HepG2 (cell line): ENCODE measurements around the gene DUSP2. TPM values are rescaled to one million over a fixed set of nuclear protein-coding genes. Genes with fewer than 3 reads are reported as not detected.

Experiments
- ATAC-seq: fragments of 200-7000 bp; cut with Tn5 transposase; 3 replicates; pipeline ENCODE4 v1.9.1; 2020; ENCODE audit warnings: mild to moderate bottlenecking, moderate library complexity
- BruUV-seq: library from RNA; stranded (reverse); fragments of 400-500 nt; replicated peaks from 2 replicates; lab custom pipeline; 2021; lab: Mats Ljungman, UMichigan
- CTCF ChIA-PET: fragments of 300-600 bp; formaldehyde crosslinking; extraction: SDS; loops from one replicate; lab custom pipeline; 2021; ENCODE audit warnings: low total read pairs, inconsistent platforms, low intra/inter-chr PET ratio; lab: Yijun Ruan, JAX
- POLR2A ChIA-PET: fragments of 350-600 bp; sonication (Branson Sonifier 250); formaldehyde crosslinking; loops from one replicate; lab custom pipeline; 2020; ENCODE audit warnings: antibody characterized with exemption, inconsistent platforms; lab: Yijun Ruan, JAX
- DNase-seq: peaks from one replicate; pipeline ENCODE4 v3.0.0-alpha.2; 2015; ENCODE audit warnings: low spot score
- FAIRE-seq: peaks from 3 replicates; lab custom pipeline; 2011; peaks lifted over from hg19 to GRCh38; lab: Jason Lieb, UNC
- H2AFZ ChIP-seq: one replicate; pipeline ENCODE4 v1.6.1; 2011; ENCODE audit warnings: low read length, inconsistent platforms
- H3K27ac ChIP-seq: fragments of 300-600 bp; 3 replicates; pipeline ENCODE4 v1.8.0; 2011; ENCODE audit warnings: mixed run types, mild to moderate bottlenecking, mixed read lengths, low read length, inconsistent platforms; ENCODE audit not compliant: insufficient read depth; ENCODE audit errors: extremely low read length
- H3K27me3 ChIP-seq, 2 experiments: fragments of 200-600 bp in 1 of 2; 2 replicates in 1 of 2; 3 replicates in 1 of 2; pipeline versions ENCODE4 v1.6.0 to v1.8.0; 2011; ENCODE audit warnings: low read length in 2 of 2, mild to moderate bottlenecking in 2 of 2, moderate library complexity in 2 of 2, inconsistent platforms in 1 of 2; ENCODE audit not compliant: insufficient read depth in 2 of 2, control insufficient read depth in 1 of 2
- H3K36me3 ChIP-seq, 2 experiments: fragments of 200-600 bp in 1 of 2; replicated peaks in 1 of 2; 2 replicates in 1 of 2; 3 replicates in 1 of 2; pipeline versions ENCODE4 v1.5.1 to v1.8.0; 2011; ENCODE audit warnings: low read length in 2 of 2, inconsistent platforms in 1 of 2; ENCODE audit not compliant: insufficient read depth in 2 of 2, control insufficient read depth in 1 of 2
- H3K4me1 ChIP-seq: 2 replicates; pipeline ENCODE4 v1.5.1; 2012; ENCODE audit warnings: low read length, inconsistent platforms; ENCODE audit not compliant: insufficient read depth
- H3K4me2 ChIP-seq: 2 replicates; pipeline ENCODE4 v1.6.0; 2011; ENCODE audit warnings: low read depth, low read length, inconsistent platforms
- H3K4me3 ChIP-seq, 3 experiments: fragments of 200-600 bp in 1 of 3; sonication (generic), shearing (Covaris generic) in 1 of 3; replicated peaks in 1 of 3; 2 replicates each; pipeline ENCODE4 v1.5.1; 2011 to 2016; ENCODE audit warnings: low read length in 3 of 3, inconsistent platforms in 2 of 3, low read depth in 2 of 3, mild to moderate bottlenecking in 2 of 3, control low read depth in 1 of 3, mixed read lengths in 1 of 3; ENCODE audit not compliant: insufficient read depth in 1 of 3
- H3K79me2 ChIP-seq: one replicate; pipeline ENCODE4 v1.6.1; 2011; ENCODE audit warnings: low read length, inconsistent platforms; ENCODE audit not compliant: insufficient read depth
- H3K9ac ChIP-seq: 2 replicates; pipeline ENCODE4 v1.6.0; 2011; ENCODE audit warnings: mild to moderate bottlenecking, low read depth, low read length, inconsistent platforms; ENCODE audit not compliant: insufficient read depth
- H3K9me3 ChIP-seq: 2 replicates; pipeline ENCODE4 v1.5.1; 2012; ENCODE audit warnings: mild to moderate bottlenecking, low read length
- H4K20me1 ChIP-seq: 2 replicates; pipeline ENCODE4 v1.6.0; 2011; ENCODE audit warnings: inconsistent platforms, mild to moderate bottlenecking, low read length, moderate library complexity; ENCODE audit not compliant: insufficient read depth
- BHLHE40 ChIP-seq: IDR thresholded peaks from 2 replicates; pipeline ENCODE4 v1.6.1; 2011; ENCODE audit warnings: low read length, improper control_type of control experiment
- CREB1 ChIP-seq, 2 experiments: fragments of 450-650 bp in 1 of 2; IDR thresholded peaks; 2 replicates each; pipeline ENCODE4 v1.6.1; 2016 to 2017; ENCODE audit warnings: control low read depth in 1 of 2, mild to moderate bottlenecking in 1 of 2, missing compliant biosample characterization in 1 of 2, missing genetic modification characterization in 1 of 2
- FOSL1 ChIP-seq: sonication (generic); formaldehyde crosslinking; IDR thresholded peaks from 2 replicates; pipeline ENCODE4 v1.9.0; 2021; ENCODE audit warnings: missing genetic modification reagents, borderline replicate concordance
- FOSL2 ChIP-seq: sonication (generic); formaldehyde crosslinking; IDR thresholded peaks from 2 replicates; pipeline ENCODE4 v1.4.0; 2020; ENCODE audit warnings: missing genetic modification reagents
- HNRNPLL ChIP-seq: fragments of 200-400 bp; formaldehyde crosslinking; IDR thresholded peaks from 2 replicates; pipeline ENCODE4 v1.6.1; 2017; ENCODE audit warnings: mild to moderate bottlenecking, low read depth, low read length; ENCODE audit not compliant: poor library complexity, severe bottlenecking
- HOXA9 ChIP-seq: sonication (generic); formaldehyde crosslinking; IDR thresholded peaks from 2 replicates; pipeline ENCODE4 v1.8.1; 2022; ENCODE audit warnings: missing genetic modification reagents, mild to moderate bottlenecking, moderate library complexity, borderline replicate concordance
- MTA1 ChIP-seq: sonication (generic); formaldehyde crosslinking; IDR thresholded peaks from 2 replicates; pipeline ENCODE4 v1.4.0; 2020; ENCODE audit warnings: missing genetic modification reagents, mild to moderate bottlenecking, borderline replicate concordance
- SALL2 ChIP-seq: sonication (generic); formaldehyde crosslinking; IDR thresholded peaks from 2 replicates; pipeline ENCODE4 v1.8.1; 2023; ENCODE audit warnings: mild to moderate bottlenecking, missing genetic modification reagents, inconsistent platforms
- SMYD3 ChIP-seq: sonication (generic); formaldehyde crosslinking; IDR thresholded peaks from 2 replicates; pipeline ENCODE4 v1.8.1; 2023; ENCODE audit warnings: mild to moderate bottlenecking, missing genetic modification reagents
- SRSF9 ChIP-seq: fragments of 200-400 bp; formaldehyde crosslinking; IDR thresholded peaks from 2 replicates; pipeline ENCODE4 v1.6.1; 2018; ENCODE audit warnings: borderline replicate concordance, mild to moderate bottlenecking, low read depth, low read length; ENCODE audit not compliant: insufficient read depth, poor library complexity, severe bottlenecking
- SYNCRIP ChIP-seq: fragments of 200-400 bp; formaldehyde crosslinking; IDR thresholded peaks from 2 replicates; pipeline ENCODE4 v1.6.1; 2018; ENCODE audit warnings: mild to moderate bottlenecking, low read depth, low read length; ENCODE audit not compliant: insufficient read depth
- YEATS2 ChIP-seq: sonication (generic); formaldehyde crosslinking; IDR thresholded peaks from 2 replicates; pipeline ENCODE4 v1.4.0; 2020; ENCODE audit warnings: missing genetic modification reagents, borderline replicate concordance
- ZBTB21 ChIP-seq: sonication (generic); formaldehyde crosslinking; IDR thresholded peaks from 2 replicates; pipeline ENCODE4 v1.4.0; 2020; ENCODE audit warnings: missing genetic modification reagents
- ZFP62 ChIP-seq: sonication (generic); formaldehyde crosslinking; IDR thresholded peaks from 2 replicates; pipeline ENCODE4 v1.4.0; 2020; ENCODE audit warnings: missing genetic modification reagents
- ZNF124 ChIP-seq: sonication (generic); formaldehyde crosslinking; IDR thresholded peaks from 2 replicates; pipeline ENCODE4 v1.4.0; 2020; ENCODE audit warnings: missing genetic modification reagents
- ZNF607 ChIP-seq: sonication (generic); formaldehyde crosslinking; IDR thresholded peaks from 2 replicates; pipeline ENCODE4 v1.5.1; 2020; ENCODE audit warnings: missing genetic modification reagents, mild to moderate bottlenecking, borderline replicate concordance
- ZNF780A ChIP-seq: sonication (generic); formaldehyde crosslinking; IDR thresholded peaks from 2 replicates; pipeline ENCODE4 v1.8.0; 2022; ENCODE audit warnings: mild to moderate bottlenecking, missing genetic modification reagents, moderate library complexity
- ZSCAN30 ChIP-seq: sonication (generic); formaldehyde crosslinking; IDR thresholded peaks from 2 replicates; pipeline ENCODE4 v1.5.0; 2020; ENCODE audit warnings: mild to moderate bottlenecking, missing genetic modification reagents
- WGBS: methylation state at CpG from one replicate; pipeline ENCODE4 v1.1.6; 2017; ENCODE audit warnings: low lambda C conversion rate; 5-methylcytosine and 5-hydroxymethylcytosine counted together
- in situ Hi-C: cut with HindIII; loops from 2 replicates; pipeline ENCODE4 v1.10.0; 2017; ENCODE audit warnings: low pct_unique_long_range_greater_than_20kb; ENCODE audit not compliant: extremely low pct_ligation_motif_present
- intact Hi-C: fragments of 100-400 bp; cut with micrococcal nuclease; formaldehyde crosslinking; loops from one replicate; pipeline ENCODE4 v1.10.0; 2022; ENCODE audit not compliant: unreplicated experiment
- polyA plus RNA-seq, 8 experiments: library from polyadenylated mRNA; depleted of rRNA in 3 of 8; stranded (reverse) in 7 of 8; unstranded in 1 of 8; fragments of >200 nt; fragmentation: Illumina TruSeq in 4 of 8; extraction: Trizol in 4 of 8; gene quantifications; 2 replicates each; pipeline versions ENCODE4 v1.2.1 to v1.2.3, GENCODE V29; 2011 to 2016; ENCODE audit warnings: low read depth in 4 of 8, missing spikeins in 1 of 8, mixed read lengths in 1 of 8; ENCODE audit not compliant: insufficient read depth in 1 of 8
- total RNA-seq, 5 experiments: library from RNA; depleted of rRNA; stranded (reverse); fragments of >200 nt; fragmentation: Illumina TruSeq; extraction: Trizol; gene quantifications; 2 replicates each; pipeline ENCODE4 v1.2.3, GENCODE V29; 2016; ENCODE audit warnings: low read depth in 1 of 5
- TF ChIP-seq, protein P1 (sequence below): fragments of 450-650 bp; IDR thresholded peaks from 2 replicates; pipeline ENCODE4 v1.6.1; 2017

The DUSP2 gene
- total and polyA plus RNA-seq, 2 of the 13 experiments (the other 11 are each of a cell fraction or from before 2014, with no cell fraction given): not detected

DNA sequence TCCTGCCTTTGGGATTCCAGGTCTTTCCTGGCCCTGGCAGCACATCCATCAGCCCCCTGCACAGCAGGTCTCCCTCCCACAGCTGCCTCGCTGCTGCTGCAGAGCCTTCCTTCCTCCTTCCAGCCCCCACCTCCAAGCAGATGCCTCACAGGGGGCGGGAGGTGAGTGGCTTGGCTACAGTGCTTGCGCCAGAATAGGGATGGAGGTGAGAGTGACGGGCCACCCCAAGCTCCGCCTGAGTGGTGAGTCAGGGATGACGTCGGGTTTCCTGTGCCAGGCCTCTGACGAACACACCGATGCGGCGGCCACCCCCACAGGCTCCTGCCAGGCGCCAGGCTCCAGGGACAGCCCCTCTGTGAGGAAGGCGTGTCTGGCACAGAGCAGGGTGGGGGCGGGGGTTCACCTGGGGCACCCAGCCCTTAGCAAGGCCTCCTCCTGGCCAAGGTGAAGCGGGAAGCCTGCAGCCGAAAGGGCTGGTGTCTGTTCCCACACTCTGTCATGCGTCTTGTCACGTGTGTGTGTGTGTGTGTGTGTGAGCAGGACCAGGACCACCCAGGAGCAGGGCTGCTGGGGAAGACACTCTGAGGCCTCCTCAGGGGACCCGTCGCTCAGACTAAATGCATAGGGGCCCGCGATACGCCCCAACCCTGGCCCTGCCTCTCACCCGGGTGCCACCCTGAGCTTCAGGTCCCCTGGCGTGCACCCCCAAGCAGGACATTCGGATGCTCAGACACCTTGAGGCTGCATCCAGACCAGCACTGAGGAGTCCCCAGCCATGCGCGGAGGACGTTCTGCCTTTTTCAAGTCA lies 3.4 kb upstream of the DUSP2 start:
- TF ChIP-seq BHLHE40 (0 out of 2 replicates have a peak, but pooled peaks have one; percentile 24), MTA1 (CRISPR knock-in tag) (0 out of 2 replicates have a peak, but pooled peaks have one; percentile 25), YEATS2 (CRISPR knock-in tag) (no peak), SYNCRIP (no peak), HOXA9 (no peak), ZFP62 (no peak), HNRNPLL (peak; percentile 13), SRSF9 (no peak), SMYD3 (no peak), SALL2 (no peak), FOSL1 (CRISPR knock-in tag) (no peak), ZNF607 (CRISPR knock-in tag) (no peak), CREB1 (IDR thresholded peaks at IDR 0.05) (peak; percentile 82), CREB1 (CRISPR knock-in tag; IDR thresholded peaks at IDR 0.05) (no peak), ZNF780A (no peak), FOSL2 (CRISPR knock-in tag) (peak; percentile 70), ZSCAN30 (no peak), ZBTB21 (CRISPR knock-in tag) (peak; percentile 89), ZNF124 (no peak)
- TF ChIP-seq, protein P1, sequence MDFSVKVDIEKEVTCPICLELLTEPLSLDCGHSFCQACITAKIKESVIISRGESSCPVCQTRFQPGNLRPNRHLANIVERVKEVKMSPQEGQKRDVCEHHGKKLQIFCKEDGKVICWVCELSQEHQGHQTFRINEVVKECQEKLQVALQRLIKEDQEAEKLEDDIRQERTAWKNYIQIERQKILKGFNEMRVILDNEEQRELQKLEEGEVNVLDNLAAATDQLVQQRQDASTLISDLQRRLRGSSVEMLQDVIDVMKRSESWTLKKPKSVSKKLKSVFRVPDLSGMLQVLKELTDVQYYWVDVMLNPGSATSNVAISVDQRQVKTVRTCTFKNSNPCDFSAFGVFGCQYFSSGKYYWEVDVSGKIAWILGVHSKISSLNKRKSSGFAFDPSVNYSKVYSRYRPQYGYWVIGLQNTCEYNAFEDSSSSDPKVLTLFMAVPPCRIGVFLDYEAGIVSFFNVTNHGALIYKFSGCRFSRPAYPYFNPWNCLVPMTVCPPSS: no peak
- no peaks in the 10 kb centered on the region for H4K20me1 ChIP-seq
- no peaks in the 10 kb centered on the region for H3K79me2 ChIP-seq
- H3K4me1 ChIP-seq: peaks cover 15% of the 10 kb centered on the region
- intact Hi-C loops (no loop called here), in situ Hi-C loops (loop anchor here (25.0 kb wide), 1 partner anchor 364 kb away; the partner anchor contains the start of gene NEURL3)
- CTCF ChIA-PET: no interaction called here
- FAIRE-seq (no peak), ATAC-seq (no peak), DNase-seq (no peak)
- POLR2A ChIA-PET: no interaction called here
- H2AFZ ChIP-seq: no peak overlapping the region
- H3K9ac ChIP-seq: no peak overlapping the region
- H3K27me3 ChIP-seq: peaks cover 17 to 66% of the 10 kb centered on the region in 2 experiments
- H3K36me3 ChIP-seq: no peaks in the 10 kb centered on the region
- H3K9me3 ChIP-seq: no peaks in the 10 kb centered on the region
- WGBS: 18% methylated on average over 13 of the region's 29 CpGs
- no TSS peak for BruUV-seq
- H3K27ac ChIP-seq: no peak overlapping the region
- peak overlapping the region in 1 of 3 experiments; percentile 11; a peak in 1 of 6 replicates for H3K4me3 ChIP-seq
- H3K4me2 ChIP-seq: peak overlapping the region; percentile 18; the same call in 1 of the 2 replicates
